Omental fat pad (tissue), 4 donors: ENCODE results near the gene ARFGAP1. TPM values are rescaled to one million over a fixed set of nuclear protein-coding genes. Genes with fewer than 3 reads are reported as not detected.

Source experiments
- ATAC-seq: fragments of 150-250 bp; one replicate; pipeline ENCODE4 v1.9.1; 2016; ENCODE audit warnings: mild to moderate bottlenecking, moderate library complexity; ENCODE audit not compliant: low FRiP score
- DNase-seq: peaks from one replicate; pipeline ENCODE4 v3.0.0-alpha.2; 2019; ENCODE audit warnings: low spot score
- CTCF ChIP-seq, 3 donors: fragments of 450-650 bp; IDR thresholded peaks; one replicate each; pipeline ENCODE4 v1.5.1; 2016 to 2017; ENCODE audit warnings: antibody characterized with exemption in 3 of 3, mild to moderate bottlenecking in 3 of 3, moderate library complexity in 2 of 3
- total RNA-seq, 4 donors: library from RNA; depleted of rRNA; stranded (reverse); fragments of >200 nt; gene quantifications; one replicate each; pipeline ENCODE4 v1.1.0, GENCODE V29; 2016

Gene ARFGAP1
- total RNA-seq, 4 donors from 2014 or later, result 29.2 to 59.7 (median 41.3) TPM

GRCh38 chr20:63309261-63310071, 36.9 kb downstream of the ARFGAP1 start:
- ATAC-seq (no peak), DNase-seq (no peak)
- peak in 1 of 3 donors; percentile 41 for TF ChIP-seq CTCF (IDR thresholded peaks at IDR 0.05)

DNA sequence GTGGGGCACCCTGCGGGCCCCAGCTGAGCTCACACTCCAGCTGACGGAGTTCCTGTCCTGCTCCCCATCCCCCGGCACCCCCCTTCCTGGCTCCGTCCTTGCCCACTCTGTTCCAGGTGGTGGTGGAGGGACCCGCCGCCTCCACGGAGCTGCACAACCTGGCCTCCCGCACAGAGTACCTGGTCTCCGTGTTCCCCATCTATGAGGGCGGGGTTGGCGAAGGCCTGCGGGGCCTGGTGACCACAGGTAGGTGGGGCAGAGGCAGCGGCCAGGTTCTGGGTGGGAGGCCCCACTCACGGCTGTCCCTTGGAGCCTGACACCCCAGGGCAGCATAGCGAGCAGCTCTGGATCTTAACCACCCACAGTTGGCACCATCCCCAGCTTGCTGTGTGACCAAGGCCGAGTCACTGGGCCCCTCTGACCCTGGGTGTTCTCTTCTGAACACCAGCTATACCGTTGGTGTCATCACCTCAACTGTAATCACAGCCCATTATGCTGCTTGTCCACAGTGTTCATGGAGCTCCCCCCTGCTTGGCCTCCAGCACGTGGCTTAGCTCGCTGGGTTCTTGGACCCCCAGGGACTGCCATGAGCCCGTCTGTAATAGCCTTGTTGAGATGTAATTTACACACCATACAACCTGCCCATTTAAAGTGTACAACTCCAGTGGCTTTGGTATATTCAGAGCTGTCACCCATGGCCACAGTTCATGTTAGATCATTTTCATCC, 37.8 kb downstream of the ARFGAP1 start:
- ATAC-seq (no peak), DNase-seq (no peak)
- TF ChIP-seq CTCF (IDR thresholded peaks at IDR 0.05), result no peak

GRCh38 chr20:63311186-63311832, 38.7 kb downstream of the ARFGAP1 start:
- ATAC-seq (no peak), DNase-seq (no peak)
- no peak for TF ChIP-seq CTCF (IDR thresholded peaks at IDR 0.05)

GRCh38 chr20:63311833-63312243, 39.2 kb downstream of the ARFGAP1 start:
- ATAC-seq (no peak), DNase-seq (no peak)
- no peak for TF ChIP-seq CTCF (IDR thresholded peaks at IDR 0.05)

DNA sequence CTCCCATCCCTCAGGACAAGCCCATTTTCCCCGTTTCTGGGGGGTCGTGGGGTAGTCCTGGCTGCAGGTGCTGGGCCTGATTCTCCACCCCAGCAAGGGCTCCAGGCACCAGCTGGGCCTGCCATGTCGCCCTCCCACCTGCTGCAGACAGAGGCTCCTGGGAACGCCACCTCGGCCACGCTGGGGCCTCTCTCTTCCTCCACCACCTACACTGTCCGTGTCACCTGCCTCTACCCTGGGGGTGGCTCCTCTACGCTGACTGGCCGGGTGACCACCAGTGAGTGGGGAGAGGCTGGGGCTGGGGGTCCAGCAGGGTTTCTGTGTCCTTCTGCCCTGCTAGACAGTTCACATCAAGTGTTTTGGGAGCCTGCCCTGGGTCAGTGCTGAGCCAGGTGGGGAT, 39.7 kb downstream of the ARFGAP1 start:
- ATAC-seq, result no peak
- no peak for TF ChIP-seq CTCF (IDR thresholded peaks at IDR 0.05)
- DNase-seq, result no peak

DNA sequence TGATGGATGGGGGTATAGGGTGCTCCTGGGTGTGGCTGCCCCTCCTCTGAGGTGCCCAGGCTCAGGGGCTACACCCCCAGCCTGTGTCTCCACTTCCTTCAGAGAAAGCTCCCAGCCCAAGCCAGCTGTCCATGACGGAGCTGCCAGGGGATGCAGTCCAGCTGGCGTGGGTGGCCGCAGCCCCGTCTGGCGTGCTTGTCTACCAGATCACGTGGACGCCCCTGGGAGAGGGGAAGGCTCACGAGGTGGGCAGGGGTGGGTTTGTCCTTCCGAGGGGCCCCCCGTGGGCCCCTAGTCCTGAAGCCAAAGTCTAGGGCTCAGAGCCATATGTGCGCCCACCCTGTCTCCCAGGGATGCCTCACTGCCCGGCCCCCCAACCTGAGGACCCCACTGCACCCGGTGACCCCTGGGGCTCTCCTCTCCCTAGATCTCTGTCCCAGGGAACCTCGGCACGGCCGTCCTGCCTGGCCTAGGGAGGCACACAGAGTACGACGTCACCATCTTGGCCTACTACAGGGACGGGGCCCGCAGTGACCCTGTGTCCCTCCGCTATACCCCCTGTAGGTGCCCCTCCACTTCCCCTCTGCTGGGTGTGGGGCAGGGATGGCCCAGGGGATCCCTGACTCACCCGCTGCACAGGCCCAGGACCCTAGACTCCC, 40.2 kb downstream of the ARFGAP1 start:
- DNase-seq, result no peak
- no peak for ATAC-seq
- TF ChIP-seq CTCF (IDR thresholded peaks at IDR 0.05), result no peak
